GM12875 (cell line): Measurements from ENCODE around the gene STK16.

Experiments
- H3K4me3 ChIP-seq: one replicate; pipeline ENCODE4 v1.5.1; 2011; ENCODE audit warnings: low read depth, low read length, control low read depth
- TF ChIP-seq, protein P1 (sequence below): IDR thresholded peaks from 2 replicates; pipeline ENCODE4 v1.5.1; 2011; ENCODE audit warnings: low read depth, mild to moderate bottlenecking, control low read depth, inconsistent platforms, low read length, moderate library complexity, borderline replicate concordance; ENCODE audit not compliant: insufficient read depth

STK16 gene

DNA sequence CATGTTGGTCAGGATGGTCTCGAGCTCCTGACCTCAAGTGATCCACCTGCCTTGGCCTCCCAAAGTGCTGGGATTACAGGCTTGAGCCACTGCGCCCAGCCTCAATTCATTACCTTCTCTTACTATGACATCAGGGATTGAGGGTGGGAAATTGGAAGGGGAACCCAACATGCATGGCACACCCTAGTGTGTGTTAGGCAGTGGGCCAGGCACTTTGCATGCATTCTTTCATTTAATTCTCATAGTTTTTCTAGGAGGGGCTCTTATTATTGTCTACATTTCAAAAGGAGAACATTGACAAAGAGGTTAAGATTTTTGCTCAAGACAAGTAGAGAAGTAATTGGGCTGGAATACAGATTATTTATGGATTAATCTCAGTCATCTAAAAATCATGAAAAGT, 23.0 kb downstream of the STK16 start:
- TF ChIP-seq, protein P1, sequence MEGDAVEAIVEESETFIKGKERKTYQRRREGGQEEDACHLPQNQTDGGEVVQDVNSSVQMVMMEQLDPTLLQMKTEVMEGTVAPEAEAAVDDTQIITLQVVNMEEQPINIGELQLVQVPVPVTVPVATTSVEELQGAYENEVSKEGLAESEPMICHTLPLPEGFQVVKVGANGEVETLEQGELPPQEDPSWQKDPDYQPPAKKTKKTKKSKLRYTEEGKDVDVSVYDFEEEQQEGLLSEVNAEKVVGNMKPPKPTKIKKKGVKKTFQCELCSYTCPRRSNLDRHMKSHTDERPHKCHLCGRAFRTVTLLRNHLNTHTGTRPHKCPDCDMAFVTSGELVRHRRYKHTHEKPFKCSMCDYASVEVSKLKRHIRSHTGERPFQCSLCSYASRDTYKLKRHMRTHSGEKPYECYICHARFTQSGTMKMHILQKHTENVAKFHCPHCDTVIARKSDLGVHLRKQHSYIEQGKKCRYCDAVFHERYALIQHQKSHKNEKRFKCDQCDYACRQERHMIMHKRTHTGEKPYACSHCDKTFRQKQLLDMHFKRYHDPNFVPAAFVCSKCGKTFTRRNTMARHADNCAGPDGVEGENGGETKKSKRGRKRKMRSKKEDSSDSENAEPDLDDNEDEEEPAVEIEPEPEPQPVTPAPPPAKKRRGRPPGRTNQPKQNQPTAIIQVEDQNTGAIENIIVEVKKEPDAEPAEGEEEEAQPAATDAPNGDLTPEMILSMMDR: no peak
- no peak overlapping the region for H3K4me3 ChIP-seq

DNA sequence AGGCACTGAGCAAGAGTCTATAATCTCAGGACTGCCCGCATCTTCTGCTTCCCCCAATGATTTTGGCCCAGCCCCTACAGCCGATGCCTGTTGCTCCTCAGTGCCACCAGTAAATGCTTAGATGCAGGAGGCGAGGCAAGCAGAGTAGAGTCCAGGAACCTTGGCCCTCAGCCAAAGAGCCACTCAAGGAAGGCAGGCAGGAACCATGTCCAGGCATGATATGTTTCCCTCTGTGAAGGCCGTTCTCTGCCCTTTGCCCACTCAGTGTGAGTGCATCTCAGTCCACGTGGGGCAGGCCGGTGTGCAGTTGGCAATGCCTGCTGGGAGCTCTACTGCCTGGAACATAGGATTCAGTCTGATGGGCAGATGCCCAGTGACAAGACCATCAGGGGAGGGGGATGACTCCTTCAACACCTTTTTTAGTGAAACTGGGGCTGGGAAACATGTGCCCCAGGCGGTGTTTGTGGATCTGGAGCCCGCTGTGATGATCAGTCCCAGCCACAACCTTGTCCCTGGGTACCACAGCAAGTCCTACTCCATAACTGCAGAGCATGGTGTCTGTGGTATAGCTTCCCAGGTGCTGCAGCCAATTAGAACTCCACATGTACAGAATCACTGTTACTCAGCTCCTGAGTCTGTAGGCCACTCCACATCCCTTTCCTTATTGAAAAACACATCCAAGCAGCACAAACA, 24.2 kb downstream of the STK16 start:
- H3K4me3 ChIP-seq: no peak overlapping the region
- TF ChIP-seq, protein P1: no peak

DNA sequence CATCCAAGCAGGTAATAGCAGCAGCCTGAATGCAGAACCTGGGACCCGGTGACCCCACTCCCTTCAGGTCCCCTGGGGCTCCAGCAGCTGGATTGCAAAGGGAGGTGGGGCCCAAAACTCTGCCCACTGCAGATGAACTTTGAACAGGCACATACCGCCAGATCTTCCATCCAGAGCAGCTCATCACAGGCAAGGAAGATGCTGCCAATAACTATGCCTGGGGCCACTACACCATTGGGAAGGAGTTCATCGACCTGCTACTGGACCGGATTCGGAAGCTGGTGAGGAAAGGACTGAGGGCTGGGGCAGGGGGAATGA, 24.7 kb downstream of the STK16 start:
- no peak overlapping the region for H3K4me3 ChIP-seq
- TF ChIP-seq, protein P1: no peak

DNA sequence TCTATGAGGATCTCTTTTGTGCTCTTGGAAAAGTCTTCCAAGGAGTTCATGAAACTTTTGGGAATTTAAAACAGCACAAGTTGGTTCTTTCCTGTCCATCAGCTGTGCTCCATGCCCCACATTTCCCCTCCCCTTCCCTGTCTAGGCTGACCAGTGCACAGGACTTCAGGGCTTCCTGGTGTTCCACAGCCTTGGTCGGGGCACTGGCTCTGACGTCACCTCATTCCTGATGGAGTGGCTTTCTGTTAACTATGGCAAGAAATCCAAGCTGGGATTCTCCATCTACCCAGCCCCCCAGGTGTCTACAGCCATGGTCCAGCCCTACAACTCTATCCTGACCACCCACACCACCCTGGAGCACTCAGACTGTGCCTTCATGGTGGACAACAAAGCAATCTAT, 25.7 kb downstream of the STK16 start:
- TF ChIP-seq, protein P1: no peak

DNA sequence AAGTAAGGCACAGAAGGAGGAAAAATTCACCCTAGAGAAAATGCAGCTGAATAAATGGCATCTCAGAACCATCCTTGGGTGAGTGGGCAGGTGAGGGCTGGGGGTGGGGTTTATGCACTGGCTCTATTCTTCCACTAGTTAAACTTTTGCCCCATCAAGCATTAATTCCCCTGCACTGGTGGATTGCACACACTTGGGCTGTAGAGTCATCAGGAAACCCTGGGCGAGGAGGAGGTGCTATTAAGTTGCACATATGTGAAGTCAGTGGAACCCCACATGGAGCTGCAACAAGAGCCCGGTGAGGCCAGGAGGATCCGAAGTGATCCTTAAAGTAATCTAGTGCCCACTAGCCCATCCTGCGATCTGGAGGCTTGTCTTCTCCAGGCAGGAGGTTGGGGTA, 27.1 kb downstream of the STK16 start:
- TF ChIP-seq, protein P1: no peak
- no peak overlapping the region for H3K4me3 ChIP-seq

More for the DNA sequence above, 25.7 kb downstream of the STK16 start:
- H3K4me3 ChIP-seq: no peak overlapping the region

DNA sequence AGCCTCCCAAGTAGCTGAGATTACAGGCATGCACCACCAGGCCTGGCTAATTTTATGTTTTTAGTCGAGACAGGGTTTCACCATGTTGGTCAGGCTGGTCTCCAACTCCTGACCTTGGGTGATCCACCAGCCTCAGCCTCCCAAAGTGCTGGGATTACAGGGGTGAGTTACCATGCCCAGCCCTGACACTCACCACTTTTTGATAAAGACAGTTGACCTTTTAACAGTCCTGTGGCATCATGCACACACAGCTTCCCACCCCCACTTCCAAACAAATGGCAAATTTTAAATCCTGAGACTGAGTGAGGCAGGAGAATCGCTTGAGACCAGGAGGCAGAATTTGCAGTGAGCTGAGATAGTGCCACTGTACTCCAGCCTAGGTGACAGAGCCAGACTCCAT, 27.7 kb downstream of the STK16 start:
- H3K4me3 ChIP-seq: no peak overlapping the region
- TF ChIP-seq, protein P1: no peak

DNA sequence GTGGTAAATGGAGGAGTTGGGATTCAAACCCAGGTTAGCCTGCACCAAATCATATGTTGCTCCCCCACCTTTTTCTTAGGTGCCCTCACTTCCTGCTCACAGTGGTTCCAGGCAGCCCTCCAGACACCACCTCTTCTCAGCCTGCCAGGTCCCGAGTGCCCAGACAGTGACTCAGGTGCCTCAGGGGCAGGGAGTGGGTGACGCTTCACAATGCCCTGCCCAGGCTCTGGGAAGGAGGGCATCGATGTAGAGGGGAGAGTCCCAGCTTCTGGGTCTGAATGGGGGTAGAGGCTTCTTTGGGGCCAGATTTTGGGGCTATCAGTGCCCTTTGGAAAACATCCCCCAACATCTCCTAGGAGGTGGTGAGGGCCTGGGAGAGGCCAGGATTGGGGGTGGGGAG, 28.7 kb downstream of the STK16 start:
- H3K4me3 ChIP-seq: no peak overlapping the region
- TF ChIP-seq, protein P1: no peak
